ENCODE results near the gene AGAP1.

The AGAP1 gene

GRCh38 chr2:236038096-236038495 is 544.3 kb downstream of the AGAP1 start:
- no peak for DNase-seq (ENCODE audit: low read depth, low spot score)

GRCh38 chr2:236040600-236041328 is 546.9 kb downstream of the AGAP1 start:
- DNase-seq (ENCODE audit: low read depth, low spot score), result no peak

GRCh38 chr2:236041616-236042015 is 547.8 kb downstream of the AGAP1 start:
- no peak for DNase-seq (ENCODE audit: low read depth, low spot score)

GRCh38 chr2:236042087-236042486 is 548.2 kb downstream of the AGAP1 start:
- DNase-seq (ENCODE audit: low read depth, low spot score), result no peak

DNA sequence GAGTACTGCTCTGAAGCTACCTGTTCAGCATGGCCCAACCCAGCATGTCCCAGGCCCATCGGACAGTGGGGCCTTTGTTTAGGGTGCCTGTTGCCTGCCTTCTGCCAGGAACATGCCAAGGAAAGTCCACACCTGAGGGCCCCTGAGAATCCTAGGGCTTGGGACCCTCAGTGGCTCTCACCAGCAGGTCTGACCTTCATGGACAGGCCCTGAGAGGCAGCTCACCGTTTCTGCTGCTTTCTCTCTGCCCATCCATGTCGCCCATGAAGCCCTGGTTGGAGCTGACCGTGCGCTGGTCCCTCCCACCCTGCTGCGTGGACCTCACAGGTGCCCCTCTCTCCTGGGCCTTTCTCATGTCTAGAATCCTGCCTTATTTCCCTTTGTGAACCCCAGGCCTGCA is 550.3 kb downstream of the AGAP1 start:
- no peak for DNase-seq (ENCODE audit: low read depth, low spot score)

DNA sequence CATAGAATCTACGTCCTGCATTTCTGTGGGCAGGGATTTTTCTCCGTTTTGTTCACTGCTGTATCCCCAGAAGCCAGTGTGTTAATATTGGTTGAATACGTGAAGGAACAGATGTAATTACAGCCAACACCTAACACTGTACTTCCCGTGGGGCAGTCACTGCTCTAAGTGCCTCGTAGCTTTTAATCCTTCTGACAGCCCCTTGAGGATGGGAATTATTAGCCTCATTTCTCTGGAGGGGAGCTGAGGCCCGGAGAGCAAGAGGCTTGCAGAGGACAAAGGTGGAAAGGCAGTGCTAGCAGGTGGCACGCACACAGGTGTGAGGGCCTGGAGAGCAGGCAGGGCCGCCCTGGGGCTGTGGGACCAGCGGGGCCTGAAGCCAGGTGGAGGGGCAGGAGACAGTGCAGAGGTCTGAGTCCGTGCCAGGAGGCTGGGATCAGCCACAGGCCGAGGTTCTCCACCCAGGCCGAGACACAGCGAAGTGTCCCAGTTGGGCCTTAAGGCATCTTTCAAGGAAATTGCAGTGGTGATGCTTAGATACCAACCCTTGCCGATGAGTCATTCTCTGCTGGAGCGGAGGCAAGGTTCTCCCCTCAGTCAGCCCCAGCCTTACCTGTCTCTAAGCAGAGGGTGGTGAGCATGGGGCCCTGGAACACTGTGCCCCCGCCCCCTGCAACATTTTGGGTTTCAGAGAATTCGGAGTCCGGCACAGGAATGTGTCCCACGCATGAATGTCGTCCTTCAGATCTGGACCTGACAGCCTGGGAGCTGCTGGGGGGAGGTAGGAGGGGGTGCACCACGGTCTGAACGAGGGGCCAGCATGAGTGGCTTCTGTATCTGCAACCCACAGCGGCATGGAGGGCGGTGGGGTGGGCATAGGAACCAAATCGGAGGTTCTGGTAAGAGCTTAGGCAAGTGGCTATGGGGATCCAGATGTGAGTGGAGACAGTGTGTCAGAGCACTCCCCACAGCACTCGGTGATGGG is 551.7 kb downstream of the AGAP1 start:
- DNase-seq (ENCODE audit: low read depth, low spot score), result no peak

- no peak for DNase-seq (ENCODE audit: low read depth, low spot score)
Measured at GRCh38 chr2:236046715-236047114, 552.9 kb downstream of the AGAP1 start.

GRCh38 chr2:236047176-236047575 is 553.3 kb downstream of the AGAP1 start:
- no peak for DNase-seq (ENCODE audit: low read depth, low spot score)

- no peak for DNase-seq (ENCODE audit: low read depth, low spot score)
Measured at GRCh38 chr2:236047886-236048540, 554.2 kb downstream of the AGAP1 start.

- DNase-seq (ENCODE audit: low read depth, low spot score), result no peak
Measured at GRCh38 chr2:236049981-236050380, 556.1 kb downstream of the AGAP1 start.

- DNase-seq (ENCODE audit: low read depth, low spot score), result no peak
Measured at GRCh38 chr2:236051351-236051750, 557.5 kb downstream of the AGAP1 start.

DNA sequence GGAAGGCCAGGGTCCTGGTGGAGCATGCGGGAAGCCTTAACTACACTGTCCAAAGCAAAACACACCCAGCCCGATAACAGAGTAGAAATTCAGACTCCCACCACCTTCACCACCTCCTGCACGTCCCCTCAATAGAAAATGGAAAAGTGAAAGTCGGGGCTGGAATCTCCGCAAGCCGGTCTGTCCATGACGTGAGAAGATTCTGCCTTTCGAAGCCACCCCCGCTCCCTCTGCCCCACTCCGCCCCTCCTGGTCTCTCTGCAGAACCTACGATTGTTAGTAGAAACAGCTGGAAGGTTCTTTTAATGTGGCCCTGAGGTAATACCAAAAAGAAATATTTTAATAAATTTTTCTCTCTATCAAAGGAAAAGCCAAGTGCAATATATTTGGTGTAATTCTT is 558.0 kb downstream of the AGAP1 start:
- DNase-seq (ENCODE audit: low read depth, low spot score), result no peak

DNA sequence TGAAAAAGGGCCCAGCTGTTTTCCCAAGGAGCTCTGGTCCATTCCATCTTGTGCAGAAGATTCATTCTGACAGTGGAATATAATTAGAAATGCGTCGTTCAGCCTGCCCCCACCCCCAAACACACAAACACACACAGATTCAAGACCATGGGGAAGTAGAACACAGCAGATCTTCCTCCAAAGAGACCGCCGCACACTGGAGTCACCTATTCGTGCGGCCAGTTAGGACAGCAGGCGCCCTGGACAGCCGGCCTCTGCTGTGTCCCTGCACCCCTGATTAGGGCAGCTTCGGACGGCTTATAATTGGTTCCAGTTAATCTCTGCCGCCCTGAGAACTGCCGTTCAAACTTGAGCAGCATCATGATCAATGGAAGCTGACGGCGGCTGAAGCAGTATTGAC is 558.4 kb downstream of the AGAP1 start:
- no peak for DNase-seq (ENCODE audit: low read depth, low spot score)

DNA sequence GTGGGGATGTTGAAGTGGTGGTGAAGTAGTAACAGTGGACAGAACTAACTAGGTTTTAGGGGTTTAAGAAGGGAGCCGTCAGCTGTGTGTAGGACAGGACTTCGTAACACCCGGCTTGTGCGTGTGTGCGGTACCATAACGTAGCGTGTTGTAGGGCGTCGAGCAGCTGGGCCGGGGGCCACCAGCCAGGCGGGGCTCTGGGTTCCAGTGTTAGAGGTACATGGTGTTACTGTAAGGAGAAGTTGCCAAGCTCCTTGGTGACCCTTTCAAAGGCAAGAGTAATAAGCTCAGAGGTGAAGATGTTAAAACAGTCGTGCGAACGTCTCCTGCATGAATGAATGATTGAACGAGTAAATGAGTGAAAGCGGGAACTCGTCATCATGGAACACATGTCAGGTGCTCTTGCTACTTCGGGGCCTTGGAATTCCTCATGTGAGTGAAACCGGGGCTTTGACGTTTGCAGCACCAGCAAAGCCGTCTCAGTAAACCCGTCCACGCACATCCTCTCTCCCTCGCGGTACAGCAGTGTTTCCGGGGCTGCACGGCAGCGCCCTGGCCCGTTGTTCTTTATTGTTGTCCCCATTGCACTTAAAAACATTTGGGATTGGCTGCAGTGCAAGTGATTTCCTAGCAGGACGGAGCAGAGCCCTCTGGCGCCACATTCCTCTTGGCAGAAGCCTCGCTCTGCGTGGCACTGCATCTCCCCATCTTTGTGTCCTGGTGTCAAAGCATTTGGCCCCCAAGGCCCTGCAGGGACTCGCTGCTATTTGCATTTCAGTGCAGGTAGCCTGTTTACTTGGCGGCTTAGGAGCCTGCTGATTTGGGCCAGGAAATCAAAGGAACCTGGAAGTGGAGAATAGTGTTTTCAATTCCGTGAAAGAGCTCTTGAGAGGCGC is 559.3 kb downstream of the AGAP1 start:
- no peak for DNase-seq (ENCODE audit: low read depth, low spot score)

- no peak for DNase-seq (ENCODE audit: low read depth, low spot score)
Measured at GRCh38 chr2:236054125-236054524, 560.3 kb downstream of the AGAP1 start.

DNA sequence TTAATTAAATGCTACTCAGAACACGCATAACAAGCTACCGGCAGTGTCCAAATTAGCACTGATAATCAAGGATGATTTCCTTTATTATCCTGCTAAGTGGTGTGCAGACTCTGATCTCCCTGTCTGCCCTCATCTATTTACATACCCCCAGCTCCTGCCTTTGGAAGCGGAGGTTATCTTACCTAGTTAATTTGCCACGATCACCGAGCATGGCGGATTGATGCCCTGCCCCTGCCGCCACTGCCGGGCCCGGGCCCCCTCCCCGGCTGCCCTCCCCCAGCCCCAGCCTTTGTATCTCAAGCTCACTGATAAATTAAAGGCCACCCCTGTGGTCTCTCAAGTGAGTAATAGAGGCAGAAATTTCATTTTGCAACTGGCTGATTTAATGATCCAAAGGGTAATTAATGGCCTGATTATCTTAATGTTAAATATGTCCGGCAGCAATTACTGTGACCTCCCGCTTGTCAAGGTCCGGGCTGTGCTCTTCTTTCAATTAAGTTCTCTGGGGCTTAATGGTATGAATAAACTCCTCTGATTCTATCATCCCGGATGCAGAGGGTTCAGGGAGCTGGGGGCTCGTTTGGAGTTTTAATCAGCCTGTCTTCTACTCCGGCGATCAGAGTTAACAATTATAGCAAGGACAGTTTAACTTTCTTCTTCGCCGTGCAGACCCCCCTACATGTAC is 560.9 kb downstream of the AGAP1 start:
- DNase-seq (ENCODE audit: low read depth, low spot score), result no peak

DNA sequence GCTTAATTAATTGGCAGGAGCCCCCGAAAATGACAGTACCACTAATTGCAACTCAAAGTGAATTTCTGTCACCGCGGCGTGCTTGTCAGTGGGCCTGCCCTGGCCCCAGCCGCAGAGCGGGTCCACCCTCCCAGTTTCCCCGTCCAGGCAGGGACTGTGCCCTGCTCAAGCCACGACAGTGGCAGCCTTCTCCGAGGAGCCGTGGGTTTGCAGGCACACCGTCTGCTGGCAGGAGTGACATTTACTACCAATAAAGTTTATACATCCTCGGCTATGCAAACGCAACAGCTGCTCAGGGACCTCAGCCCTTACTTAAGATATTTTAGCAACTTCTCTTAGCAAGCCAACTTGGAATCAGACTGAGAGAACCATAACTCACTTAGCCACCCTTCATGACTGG is 561.6 kb downstream of the AGAP1 start:
- no peak for DNase-seq (ENCODE audit: low read depth, low spot score)

DNA sequence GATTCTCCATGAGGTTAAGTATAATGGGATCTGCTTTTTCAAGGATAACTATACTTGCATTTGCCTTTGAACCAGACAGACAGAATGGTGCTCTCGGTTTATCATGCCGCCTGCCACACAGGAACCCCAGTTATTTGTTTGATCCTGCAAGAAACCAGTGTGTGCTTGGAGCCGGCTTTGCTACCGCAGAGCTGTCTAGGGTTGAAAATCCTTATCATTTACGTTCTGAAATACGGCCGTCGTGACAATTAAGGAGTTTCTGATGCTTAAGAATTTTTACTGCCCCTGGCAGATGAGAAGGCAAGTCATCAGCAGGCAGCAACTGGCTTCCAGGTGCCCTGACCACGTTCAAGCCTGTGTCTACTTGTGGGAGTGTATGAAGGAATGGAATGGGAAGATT is 562.3 kb downstream of the AGAP1 start:
- no peak for DNase-seq (ENCODE audit: low read depth, low spot score)

DNA sequence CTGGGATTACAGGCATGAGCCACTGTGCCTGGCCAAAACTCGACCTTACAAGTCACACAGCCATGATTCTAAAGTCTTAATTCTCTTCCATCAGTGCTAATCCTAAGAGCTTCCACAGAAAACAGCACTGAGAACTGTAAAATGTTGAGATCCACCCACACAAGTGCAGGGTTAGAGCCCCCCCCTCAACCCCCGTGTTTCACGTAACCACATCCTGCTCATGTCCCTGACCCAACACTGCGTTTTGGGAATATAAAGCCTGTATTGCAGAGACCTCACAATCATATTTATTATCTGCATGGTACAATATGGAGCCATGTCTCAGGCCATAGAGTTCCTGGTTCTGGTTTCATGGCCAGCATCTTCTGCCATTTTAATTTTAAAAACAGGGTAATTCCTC is 563.5 kb downstream of the AGAP1 start:
- no peak for DNase-seq (ENCODE audit: low read depth, low spot score)

GRCh38 chr2:236061497-236061896 is 567.7 kb downstream of the AGAP1 start:
- DNase-seq (ENCODE audit: low read depth, low spot score), result no peak

GRCh38 chr2:236061899-236062298 is 568.1 kb downstream of the AGAP1 start:
- DNase-seq (ENCODE audit: low read depth, low spot score), result no peak
